Lower leg skin (tissue), 4 donors: ENCODE measurements around the gene CEP57. TPM values are rescaled to one million over a fixed set of nuclear protein-coding genes. Genes with fewer than 3 reads are reported as not detected.
"Not testable (repeated sequence)": the region's sequence is repeated elsewhere in the genome, so short reads cannot be mapped to it uniquely, and the experiment has no call there.

Source experiments
- DNase-seq, 2 donors: peaks; one replicate each; pipeline ENCODE4 v3.0.0-alpha.2; 2019; ENCODE audit warnings: low spot score in 2 of 2
- H3K4me3 ChIP-seq: fragments of 200-600 bp; sonication (generic); 2 replicates; pipeline ENCODE4 v1.5.1; 2017; ENCODE audit warnings: mild to moderate bottlenecking, low read depth; ENCODE audit not compliant: poor library complexity, severe bottlenecking
- CTCF ChIP-seq, 3 donors: fragments of 450-650 bp; IDR thresholded peaks; one replicate each; pipeline ENCODE4 v1.5.1; 2016; ENCODE audit warnings: antibody characterized with exemption in 3 of 3, mild to moderate bottlenecking in 3 of 3, moderate library complexity in 2 of 3
- POLR2A ChIP-seq, 2 donors: fragments of 450-650 bp; IDR thresholded peaks; one replicate each; pipeline ENCODE4 v1.6.1; 2016 to 2017; ENCODE audit warnings: antibody characterized with exemption in 2 of 2, mild to moderate bottlenecking in 1 of 2, moderate library complexity in 1 of 2
- WGBS, 2 donors: methylation state at CpG; one replicate each; pipeline ENCODE4 v1.1.5; 2018; 5-methylcytosine and 5-hydroxymethylcytosine counted together
- intact Hi-C: fragments of 100-400 bp; cut with DNase I; formaldehyde crosslinking; loops from one replicate; pipeline ENCODE4 v1.15.0; 2023; ENCODE audit warnings: low total_unique reads
- total RNA-seq, 4 donors: library from RNA; depleted of rRNA; stranded (reverse); fragments of >200 nt; gene quantifications; one replicate each; pipeline ENCODE4 v1.1.0, GENCODE V29; 2016

CEP57 gene
- total RNA-seq, 4 donors from 2014 or later, result 19.7 to 31.4 (median 28.2) TPM

- peak; percentile 30 to 84 for DNase-seq
- 51 to 53% methylated on average over 6 of the region's 6 CpGs for WGBS, 2 donors
- no peak overlapping the region for H3K4me3 ChIP-seq
- intact Hi-C loops, result loop anchor here (5.0 kb wide), 1 partner anchor 493 kb away; the partner anchor contains the start of gene MAML2
- TF ChIP-seq POLR2A (IDR thresholded peaks at IDR 0.05) (no peak), CTCF (IDR thresholded peaks at IDR 0.05) (peak in 1 of 3 donors; percentile 32)
These were observed 59.0 kb downstream of the CEP57 start for GRCh38 chr11:95849087-95849825.

GRCh38 chr11:95850137-95850536 is 59.8 kb downstream of the CEP57 start:
- no peak for DNase-seq
- intact Hi-C loops, result no loop called here
- TF ChIP-seq CTCF (IDR thresholded peaks at IDR 0.05) (no peak), POLR2A (IDR thresholded peaks at IDR 0.05) (no peak)
- no peak overlapping the region for H3K4me3 ChIP-seq

GRCh38 chr11:95853138-95853537 is 62.8 kb downstream of the CEP57 start:
- TF ChIP-seq POLR2A (IDR thresholded peaks at IDR 0.05), result no peak
- TF ChIP-seq CTCF (IDR thresholded peaks at IDR 0.05), result no peak
- no peak for DNase-seq
- H3K4me3 ChIP-seq, result no peak overlapping the region
- intact Hi-C loops, result no loop called here

- intact Hi-C loops, result no loop called here
- DNase-seq, result no peak
- 87 to 93% methylated on average over 2 of the region's 2 CpGs for WGBS, 2 donors
- H3K4me3 ChIP-seq, result no peak overlapping the region
- TF ChIP-seq POLR2A (IDR thresholded peaks at IDR 0.05) (no peak), CTCF (IDR thresholded peaks at IDR 0.05) (no peak)
These were observed 63.6 kb downstream of the CEP57 start for GRCh38 chr11:95853862-95854261.

GRCh38 chr11:95854362-95854761 is 64.1 kb downstream of the CEP57 start:
- intact Hi-C loops, H3K4me3 ChIP-seq, DNase-seq: not testable (repeated sequence)
- 90 to 98% methylated on average over 5 of the region's 5 CpGs for WGBS, 2 donors

- intact Hi-C loops, result not testable (repeated sequence)
- WGBS, 2 donors, result 98% methylated on average over 4 of the region's 4 CpGs
These were observed 69.7 kb downstream of the CEP57 start for GRCh38 chr11:95860024-95860423.

More at GRCh38 chr11:95860024-95860423, 69.7 kb downstream of the CEP57 start:
- DNase-seq, H3K4me3 ChIP-seq: not testable (repeated sequence)
